Activated CD4-positive, alpha-beta T cell treated with anti-CD3 and anti-CD28 coated beads, Interleukin-2, Interleukin-4, amounts not matched to agents 100 ng/mL and 50 ng/mL, durations not matched to agents 16 hours and 8 hours (primary cell): ENCODE results near the gene CPSF4.

Source experiments
- DNase-seq: peaks from one replicate; pipeline ENCODE4 v3.0.0-alpha.2; 2020; ENCODE audit warnings: low spot score

CPSF4 gene

DNA sequence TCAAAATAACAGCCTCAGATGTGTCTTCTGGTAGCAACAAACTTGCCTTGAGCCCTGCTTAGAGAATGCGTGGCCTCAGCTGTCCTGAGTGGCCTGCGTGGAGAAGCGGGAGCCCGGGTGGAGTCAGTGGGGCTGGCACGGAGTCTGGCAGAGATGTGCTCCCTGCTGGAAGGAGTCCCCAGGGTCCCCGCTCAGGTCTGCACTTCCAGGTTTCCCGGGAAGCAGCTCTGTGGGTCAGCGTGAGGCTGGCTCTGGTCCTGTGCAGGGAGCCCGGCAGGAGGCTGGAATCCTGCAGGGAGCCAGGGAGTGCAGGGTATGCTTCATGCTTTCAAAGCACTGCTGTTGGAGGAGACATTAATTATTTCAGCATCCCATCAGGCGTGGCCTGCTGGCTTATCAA, 10.1 kb downstream of the CPSF4 start:
- DNase-seq = no peak

- DNase-seq = no peak
Observed at GRCh38 chr7:99449326-99449725, 10.6 kb downstream of the CPSF4 start.

DNA sequence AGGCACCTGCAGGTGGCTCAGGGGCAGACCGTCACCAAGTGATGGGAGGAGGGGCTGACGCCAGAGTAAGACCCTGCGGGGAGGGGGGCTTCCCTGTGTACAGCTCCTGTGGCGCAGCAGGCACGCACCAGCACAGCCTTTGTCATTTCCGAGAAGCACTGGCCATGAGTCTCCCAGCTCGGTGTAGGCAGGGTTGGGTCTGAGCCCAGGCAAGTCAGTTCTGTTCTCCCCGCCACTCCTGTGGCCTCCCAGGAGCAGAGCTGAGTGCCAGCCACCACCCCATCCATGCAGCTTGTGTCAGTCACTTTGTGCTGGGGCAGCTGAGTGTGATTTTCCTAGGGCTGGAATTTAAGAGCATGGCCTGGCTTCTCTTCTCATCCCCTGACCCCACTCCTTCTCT, 13.2 kb downstream of the CPSF4 start:
- DNase-seq = no peak

DNA sequence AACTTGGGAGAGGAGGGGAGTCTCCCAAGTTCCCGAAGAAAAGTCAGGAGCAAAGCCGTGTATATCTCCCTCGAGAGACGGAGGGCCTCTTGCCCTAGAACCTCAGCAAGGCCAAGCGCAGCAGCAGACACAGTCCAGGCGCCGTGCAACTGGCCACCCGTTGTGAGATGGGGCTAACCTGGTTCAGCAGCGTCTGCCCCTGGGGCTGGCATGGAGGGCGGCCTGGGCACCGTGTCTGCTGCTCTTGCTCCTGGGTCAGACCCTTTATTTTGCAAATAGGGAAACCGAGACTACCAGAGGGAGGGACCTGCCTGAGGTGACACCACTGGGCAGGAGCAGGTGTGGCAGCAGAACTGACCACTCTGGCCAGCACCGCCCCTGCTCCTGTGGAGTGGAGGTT, 13.8 kb downstream of the CPSF4 start:
- DNase-seq = no peak

- DNase-seq = no peak
Observed at GRCh38 chr7:99453105-99453504, 14.4 kb downstream of the CPSF4 start.

DNA sequence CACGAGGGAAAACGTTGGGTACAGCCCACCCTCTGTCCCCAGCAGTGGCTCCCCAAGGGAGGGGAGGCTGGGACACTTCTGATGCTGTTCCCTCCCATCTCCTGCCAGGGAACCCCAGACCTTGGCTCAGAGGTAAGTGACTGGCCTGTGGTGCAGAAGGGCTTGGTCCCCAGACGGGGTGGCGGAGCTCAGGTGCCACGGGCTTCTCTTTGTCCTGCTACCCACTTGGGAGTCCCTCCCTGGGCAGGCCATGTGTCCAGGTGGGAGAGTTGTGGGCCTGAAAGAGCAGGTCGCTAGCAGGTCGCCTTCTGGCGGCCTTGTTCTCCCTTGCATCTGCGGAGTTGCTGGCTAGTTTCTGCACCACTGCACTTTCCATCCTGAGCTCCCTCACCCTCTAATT, 17.1 kb downstream of the CPSF4 start:
- no peak for DNase-seq

- DNase-seq = no peak
Observed at GRCh38 chr7:99456288-99456687, 17.5 kb downstream of the CPSF4 start.

DNA sequence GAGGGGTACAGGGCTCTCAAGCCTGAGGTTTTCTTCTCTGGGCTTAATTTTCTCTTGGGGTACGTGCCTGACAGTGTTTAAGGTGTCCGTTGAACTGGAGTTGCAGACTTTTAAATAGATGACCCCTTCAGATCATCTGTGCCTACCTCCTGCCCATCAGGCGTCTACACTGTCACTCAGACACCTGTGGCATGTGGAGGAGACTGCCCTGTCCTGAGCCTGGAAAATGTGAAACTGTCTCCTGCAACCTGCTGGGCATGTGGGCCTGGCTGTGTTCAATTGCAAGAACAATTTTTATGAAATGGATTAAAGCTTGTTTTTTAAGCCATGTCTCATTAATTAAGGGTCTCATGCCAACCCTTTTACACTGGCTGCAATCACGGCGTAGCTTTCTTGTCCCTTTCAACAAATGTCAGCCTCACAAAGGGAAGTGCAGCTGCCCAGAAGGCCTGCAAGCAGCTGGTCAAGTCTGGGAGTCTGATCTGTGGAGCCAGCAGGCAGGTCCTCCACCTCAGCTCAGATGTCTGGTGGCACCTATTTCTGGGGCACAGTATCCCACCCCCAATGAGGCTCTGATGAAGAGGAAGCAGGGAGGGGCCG, 18.4 kb downstream of the CPSF4 start:
- DNase-seq = no peak

DNA sequence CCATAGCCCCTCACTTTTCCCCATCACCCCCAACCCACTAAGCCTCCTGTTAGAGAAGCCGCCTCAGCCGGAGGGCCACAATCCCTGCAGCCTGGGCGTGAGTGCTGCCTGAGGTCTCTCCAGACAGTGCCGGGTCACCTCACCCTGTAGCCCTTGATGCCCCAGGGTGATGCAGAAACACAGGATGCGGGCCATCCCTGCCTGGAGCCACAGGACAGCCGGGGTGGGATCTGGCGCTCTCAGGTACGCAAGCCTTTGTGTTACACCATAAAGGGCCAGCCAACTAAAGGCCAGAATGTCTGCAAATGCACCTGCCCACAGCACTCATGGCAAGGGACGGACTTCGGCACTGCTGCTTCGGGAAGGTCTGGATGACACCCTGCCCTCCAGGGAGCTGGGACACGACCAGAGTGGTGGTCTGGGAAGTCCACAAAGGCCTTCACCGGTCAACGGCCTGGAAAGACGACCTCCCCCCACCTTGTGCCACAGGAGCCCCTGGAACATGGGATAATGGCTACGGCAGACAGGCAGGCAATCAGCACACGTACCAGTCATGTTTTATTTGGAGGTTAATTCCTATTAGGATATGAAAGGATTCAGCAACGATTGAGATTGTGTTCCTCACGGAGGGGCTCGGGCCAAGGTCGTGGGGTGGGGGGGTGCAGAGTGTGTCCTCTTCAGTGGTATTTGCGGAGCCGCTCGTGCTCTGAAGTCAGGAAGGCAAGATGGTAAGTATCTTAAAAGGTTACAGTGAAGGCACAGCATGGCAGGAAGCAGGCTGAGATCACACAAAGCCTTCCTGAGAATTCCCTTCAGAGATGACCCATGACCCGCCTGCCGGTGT, 19.1 kb downstream of the CPSF4 start:
- DNase-seq = no peak

GRCh38 chr7:99459087-99459486, 20.3 kb downstream of the CPSF4 start:
- DNase-seq = peak; percentile 37

- no peak for DNase-seq
Observed at GRCh38 chr7:99460651-99461050, 21.9 kb downstream of the CPSF4 start.

DNA sequence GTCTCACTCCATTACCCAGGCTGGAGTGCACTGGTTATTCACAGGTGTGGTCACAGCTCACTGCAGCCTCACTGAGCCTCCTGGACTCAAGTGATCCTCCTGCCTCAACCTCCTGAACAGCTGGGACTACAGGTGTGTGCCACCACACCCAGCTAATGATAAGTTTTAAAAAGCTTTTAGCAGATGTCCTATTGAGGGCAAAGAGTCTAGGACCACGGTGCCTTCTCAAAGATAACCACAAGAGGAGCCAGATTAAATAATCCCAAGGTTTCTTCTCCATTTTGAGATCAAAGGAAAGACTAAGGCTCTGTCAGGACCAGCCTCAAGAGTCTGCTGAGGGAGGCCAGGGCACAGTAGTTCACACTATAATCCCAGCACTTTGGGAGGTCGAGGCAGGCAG, 22.5 kb downstream of the CPSF4 start:
- DNase-seq = no peak

DNA sequence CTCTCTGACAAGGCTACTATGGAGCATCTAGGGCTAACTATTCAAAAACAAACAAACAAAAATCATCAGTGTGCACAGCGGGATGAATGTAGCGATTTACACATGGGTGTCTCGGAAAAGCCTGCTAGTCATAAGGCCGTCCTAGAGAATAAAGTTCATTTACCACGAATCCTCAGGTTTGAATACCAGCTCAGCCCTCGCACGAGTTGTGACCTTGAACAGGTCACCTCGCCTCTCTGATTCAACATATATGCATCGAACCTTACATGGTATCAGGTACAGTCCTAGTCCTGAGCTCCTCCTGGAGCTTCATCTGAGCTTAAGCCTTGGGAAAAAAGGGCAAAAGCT, 26.7 kb downstream of the CPSF4 start:
- no peak for DNase-seq

- DNase-seq = no peak
Observed at GRCh38 chr7:99468336-99468918, 29.7 kb downstream of the CPSF4 start.

- no peak for DNase-seq
Observed at GRCh38 chr7:99469381-99470065, 30.8 kb downstream of the CPSF4 start.

GRCh38 chr7:99472561-99473314, 34.0 kb downstream of the CPSF4 start, which contains the start of gene ZNF789:
Gene ZNF789, plus strand, starts transcription at chr7:99472890. Its CDS starts 3,567 bp downstream, at chr7:99476457.
- peak; percentile 98 for DNase-seq

GRCh38 chr7:99473315-99473596, 34.5 kb downstream of the CPSF4 start:
- peak; percentile 56 for DNase-seq

DNA sequence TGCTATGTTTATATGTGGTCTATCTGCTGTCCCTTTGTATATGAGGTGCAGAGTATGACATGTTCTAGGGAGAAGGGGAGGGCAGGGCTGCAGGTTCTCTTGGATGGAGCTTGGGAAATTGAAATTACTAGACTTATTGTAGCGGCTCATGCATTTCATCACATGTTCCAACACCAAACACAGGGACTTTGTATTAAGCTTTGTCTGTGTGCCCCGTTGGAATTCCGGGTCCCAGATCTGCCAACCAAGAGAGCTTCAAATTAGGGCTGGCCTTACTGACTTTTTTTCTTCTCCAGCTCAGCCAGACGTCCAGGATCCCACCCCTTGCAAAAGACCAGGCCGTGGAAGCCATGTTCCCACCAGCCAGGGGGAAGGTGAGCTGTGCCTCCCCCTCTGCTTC, 37.4 kb downstream of the CPSF4 start:
- no peak for DNase-seq

DNA sequence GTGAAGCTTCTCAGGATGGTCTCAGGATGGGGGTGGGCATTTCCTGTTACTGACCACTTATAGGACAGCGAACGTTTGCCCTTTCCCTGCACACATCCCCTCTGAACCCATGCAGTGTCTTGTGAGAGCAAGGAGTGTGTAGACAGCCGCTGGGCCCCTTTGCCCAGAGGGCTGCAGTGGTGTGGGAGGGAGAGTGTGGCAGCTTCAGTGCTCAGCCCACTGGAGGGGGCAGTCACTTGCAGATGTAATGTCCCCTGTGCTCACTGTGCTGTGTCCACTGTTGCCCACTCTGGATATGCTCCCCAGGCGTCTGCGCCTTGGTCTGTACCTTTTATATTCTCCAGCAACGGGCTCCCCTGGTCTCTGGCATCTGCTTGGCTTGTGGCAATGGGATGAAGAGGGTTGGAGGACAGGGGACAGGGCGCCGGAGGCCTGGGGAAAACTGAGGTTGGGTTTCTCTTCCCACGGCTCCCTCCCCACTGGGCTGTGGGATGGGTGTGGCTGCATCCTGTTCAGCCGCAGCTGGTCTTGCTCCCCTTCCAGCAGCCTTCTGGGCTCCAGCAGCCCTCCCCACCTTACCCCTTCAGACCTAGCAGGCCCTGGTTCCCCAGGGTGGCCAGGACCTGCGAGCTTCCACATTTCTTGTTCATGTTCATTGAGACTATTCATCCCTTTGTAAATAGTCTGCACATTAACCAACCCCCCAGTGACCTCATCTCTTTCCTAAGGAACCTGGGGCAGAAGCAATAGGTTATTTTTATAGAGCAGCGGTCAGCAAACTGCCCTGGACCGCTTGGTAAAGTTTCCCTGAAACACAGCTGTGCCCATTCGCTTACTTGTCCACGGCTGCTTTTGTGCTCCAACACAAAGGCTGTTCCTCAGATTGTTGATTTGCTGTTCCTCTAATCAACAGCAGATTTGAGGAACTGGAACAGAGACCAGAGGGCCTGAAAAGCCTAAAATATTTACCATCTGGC, 40.0 kb downstream of the CPSF4 start:
- no peak for DNase-seq

DNA sequence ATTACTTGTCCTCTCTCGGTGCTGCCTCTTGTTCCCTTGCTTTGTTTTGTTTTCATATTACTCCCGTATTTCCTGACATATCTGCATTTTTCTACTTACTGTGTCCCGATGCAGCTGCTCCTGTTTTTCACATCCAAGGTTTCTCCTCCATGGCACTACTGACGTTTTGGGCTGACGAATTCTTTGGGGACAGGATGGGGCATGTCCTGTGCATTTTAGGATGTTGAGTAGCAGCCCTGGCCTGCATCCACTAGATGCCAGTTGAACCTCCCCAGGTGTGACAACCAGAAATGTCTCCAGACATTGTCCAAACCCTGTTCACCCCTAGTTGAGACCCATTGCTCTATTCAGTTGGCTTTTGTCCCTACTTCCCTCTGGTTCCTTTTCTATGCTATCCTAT, 46.4 kb downstream of the CPSF4 start:
- DNase-seq = no peak

DNA sequence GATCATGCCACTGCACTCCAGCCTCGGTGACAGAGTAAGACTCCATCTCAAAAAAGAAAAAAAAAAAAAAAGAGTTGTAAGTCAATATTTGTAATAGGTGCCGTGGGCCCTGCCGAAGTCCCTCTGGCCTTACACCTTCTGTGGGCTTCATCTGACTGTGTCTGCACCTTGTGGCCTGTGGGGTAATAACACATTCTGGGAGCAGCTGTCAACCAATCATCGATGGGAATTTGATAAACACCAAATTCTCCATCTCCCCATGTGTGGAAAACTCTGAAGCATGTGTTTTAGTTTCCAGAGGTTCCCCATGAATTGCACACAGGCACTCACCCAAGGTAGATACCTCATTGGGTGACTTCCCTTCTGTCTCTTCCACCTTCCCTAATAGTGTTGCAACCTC, 50.5 kb downstream of the CPSF4 start:
- no peak for DNase-seq
